SK-N-MC (cell line): ENCODE results near the gene NADK.

Experiments
- EZH2 ChIP-seq: fragments of 200-600 bp; sonication (generic); IDR thresholded peaks from one replicate; pipeline ENCODE4 v1.6.1; 2017; ENCODE audit warnings: antibody characterized with exemption
- POLR2AphosphoS5 ChIP-seq: IDR thresholded peaks from 2 replicates; pipeline ENCODE4 v1.6.1; 2012; ENCODE audit warnings: mild to moderate bottlenecking, low read depth, low read length, borderline replicate concordance

GRCh38 chr1:1819762-1820161 lies 41.5 kb upstream of the NADK start:
- TF ChIP-seq EZH2 (no peak), POLR2AphosphoS5 (no peak)
